SK-N-SH treated with all-trans-retinoic acid at 6 μM for 48 hours (cell line): ENCODE results near the gene CHRM1.

Experiments
- ATAC-seq: fragments of 200-7000 bp; cut with Tn5 transposase; 3 replicates; pipeline ENCODE4 v1.9.1; 2020; ENCODE audit warnings: mild to moderate bottlenecking, moderate library complexity
- ARNTL ChIP-seq: fragments of 450-650 bp; formaldehyde crosslinking; IDR thresholded peaks from 2 replicates; pipeline ENCODE4 v1.5.0; 2020; ENCODE audit warnings: low read depth, mild to moderate bottlenecking, moderate library complexity, borderline replicate concordance
- BACH2 ChIP-seq: fragments of 250-450 bp; sonication (Bioruptor Pico); IDR thresholded peaks from 2 replicates; pipeline ENCODE4 v1.9.0; 2021; ENCODE audit warnings: mild to moderate bottlenecking, borderline replicate concordance
- GLIS3 ChIP-seq: fragments of 250-450 bp; sonication (Bioruptor Pico); IDR thresholded peaks from 2 replicates; pipeline ENCODE4 v1.5.0; 2020; ENCODE audit warnings: mild to moderate bottlenecking, moderate library complexity
- ISL1 ChIP-seq: fragments of 250-450 bp; sonication (Bioruptor Pico); IDR thresholded peaks from 2 replicates; pipeline ENCODE4 v2.1.2; 2022; ENCODE audit warnings: mild to moderate bottlenecking, moderate library complexity
- POU6F1 ChIP-seq: fragments of 250-450 bp; sonication (Bioruptor Pico); IDR thresholded peaks from 2 replicates; pipeline ENCODE4 v1.8.0; 2021; ENCODE audit warnings: low read depth, mild to moderate bottlenecking, moderate library complexity, borderline replicate concordance
- PPARA ChIP-seq: fragments of 250-450 bp; sonication (Bioruptor Pico); IDR thresholded peaks from 2 replicates; pipeline ENCODE4 v1.5.0; 2020; ENCODE audit warnings: mild to moderate bottlenecking, borderline replicate concordance
- TCF4 ChIP-seq: fragments of 250-450 bp; sonication (Bioruptor Pico); IDR thresholded peaks from 2 replicates; pipeline ENCODE4 v1.8.0; 2021; ENCODE audit warnings: mild to moderate bottlenecking, moderate library complexity, borderline replicate concordance
- TOX ChIP-seq: fragments of 250-450 bp; sonication (Bioruptor Pico); IDR thresholded peaks from 2 replicates; pipeline ENCODE4 v1.8.0; 2021; ENCODE audit warnings: mild to moderate bottlenecking, moderate library complexity, borderline replicate concordance
- TSHZ2 ChIP-seq: fragments of 250-450 bp; sonication (Bioruptor Pico); IDR thresholded peaks from 2 replicates; pipeline ENCODE4 v1.5.0; 2020; ENCODE audit warnings: mild to moderate bottlenecking, moderate library complexity
- ZC3H10 ChIP-seq: fragments of 250-450 bp; sonication (Bioruptor Pico); IDR thresholded peaks from 2 replicates; pipeline ENCODE4 v1.5.1; 2021; ENCODE audit warnings: mild to moderate bottlenecking, moderate library complexity
- ZFP3 ChIP-seq: fragments of 250-450 bp; sonication (Bioruptor Pico); IDR thresholded peaks from 2 replicates; pipeline ENCODE4 v1.5.0; 2020; ENCODE audit warnings: mild to moderate bottlenecking, moderate library complexity
- ZFP30 ChIP-seq: fragments of 450-650 bp; formaldehyde crosslinking; IDR thresholded peaks from 2 replicates; pipeline ENCODE4 v1.5.0; 2022; ENCODE audit warnings: mild to moderate bottlenecking, moderate library complexity
- ZNF565 ChIP-seq: fragments of 450-650 bp; formaldehyde crosslinking; conservative IDR thresholded peaks from 2 replicates; pipeline ENCODE4 v1.5.0; 2020; ENCODE audit warnings: low read depth, mild to moderate bottlenecking, moderate library complexity
- ZNF70 ChIP-seq: fragments of 450-650 bp; formaldehyde crosslinking; IDR thresholded peaks from 2 replicates; pipeline ENCODE4 v1.5.0; 2020; ENCODE audit warnings: mild to moderate bottlenecking, moderate library complexity
- TF ChIP-seq, protein P1 (sequence below): fragments of 250-450 bp; sonication (Bioruptor Pico); IDR thresholded peaks from 2 replicates; pipeline ENCODE4 v1.8.0; 2020; ENCODE audit warnings: mild to moderate bottlenecking, moderate library complexity, borderline replicate concordance
- TF ChIP-seq, protein P2 (sequence below): fragments of 250-450 bp; sonication (Bioruptor Pico); IDR thresholded peaks from 2 replicates; pipeline ENCODE4 v1.5.1; 2021; ENCODE audit warnings: mild to moderate bottlenecking, moderate library complexity

Gene CHRM1

DNA sequence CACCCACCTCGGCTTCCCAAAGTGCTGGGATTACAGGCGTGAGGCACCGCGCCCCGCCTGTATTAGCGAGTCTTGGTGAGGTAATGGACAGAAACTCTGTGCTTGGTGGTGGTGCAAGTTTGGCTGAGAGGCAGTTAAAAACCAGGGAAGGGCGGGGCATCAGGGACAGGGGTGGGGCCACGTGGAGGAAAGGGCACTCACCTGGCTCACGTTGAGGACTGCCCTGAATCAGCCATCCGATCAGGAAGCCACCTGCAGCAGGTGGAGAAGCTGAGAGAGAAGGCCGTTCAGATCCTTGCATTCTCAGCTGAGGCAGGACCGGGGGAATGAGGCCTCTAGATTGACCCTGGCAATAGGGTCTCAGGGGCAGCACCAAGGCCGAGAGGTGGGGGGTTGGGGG lies 12.1 kb upstream of the CHRM1 start (continued):
- TF ChIP-seq TSHZ2 (no peak), TCF4 (CRISPR knock-in tag) (no peak), ARNTL (CRISPR knock-in tag) (no peak), ZFP3 (CRISPR knock-in tag) (no peak), ZC3H10 (no peak), TOX (no peak)
- TF ChIP-seq, protein P1, sequence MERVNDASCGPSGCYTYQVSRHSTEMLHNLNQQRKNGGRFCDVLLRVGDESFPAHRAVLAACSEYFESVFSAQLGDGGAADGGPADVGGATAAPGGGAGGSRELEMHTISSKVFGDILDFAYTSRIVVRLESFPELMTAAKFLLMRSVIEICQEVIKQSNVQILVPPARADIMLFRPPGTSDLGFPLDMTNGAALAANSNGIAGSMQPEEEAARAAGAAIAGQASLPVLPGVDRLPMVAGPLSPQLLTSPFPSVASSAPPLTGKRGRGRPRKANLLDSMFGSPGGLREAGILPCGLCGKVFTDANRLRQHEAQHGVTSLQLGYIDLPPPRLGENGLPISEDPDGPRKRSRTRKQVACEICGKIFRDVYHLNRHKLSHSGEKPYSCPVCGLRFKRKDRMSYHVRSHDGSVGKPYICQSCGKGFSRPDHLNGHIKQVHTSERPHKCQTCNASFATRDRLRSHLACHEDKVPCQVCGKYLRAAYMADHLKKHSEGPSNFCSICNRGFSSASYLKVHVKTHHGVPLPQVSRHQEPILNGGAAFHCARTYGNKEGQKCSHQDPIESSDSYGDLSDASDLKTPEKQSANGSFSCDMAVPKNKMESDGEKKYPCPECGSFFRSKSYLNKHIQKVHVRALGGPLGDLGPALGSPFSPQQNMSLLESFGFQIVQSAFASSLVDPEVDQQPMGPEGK, result no peak
- TF ChIP-seq, all 23 proteins: peak for 0

DNA sequence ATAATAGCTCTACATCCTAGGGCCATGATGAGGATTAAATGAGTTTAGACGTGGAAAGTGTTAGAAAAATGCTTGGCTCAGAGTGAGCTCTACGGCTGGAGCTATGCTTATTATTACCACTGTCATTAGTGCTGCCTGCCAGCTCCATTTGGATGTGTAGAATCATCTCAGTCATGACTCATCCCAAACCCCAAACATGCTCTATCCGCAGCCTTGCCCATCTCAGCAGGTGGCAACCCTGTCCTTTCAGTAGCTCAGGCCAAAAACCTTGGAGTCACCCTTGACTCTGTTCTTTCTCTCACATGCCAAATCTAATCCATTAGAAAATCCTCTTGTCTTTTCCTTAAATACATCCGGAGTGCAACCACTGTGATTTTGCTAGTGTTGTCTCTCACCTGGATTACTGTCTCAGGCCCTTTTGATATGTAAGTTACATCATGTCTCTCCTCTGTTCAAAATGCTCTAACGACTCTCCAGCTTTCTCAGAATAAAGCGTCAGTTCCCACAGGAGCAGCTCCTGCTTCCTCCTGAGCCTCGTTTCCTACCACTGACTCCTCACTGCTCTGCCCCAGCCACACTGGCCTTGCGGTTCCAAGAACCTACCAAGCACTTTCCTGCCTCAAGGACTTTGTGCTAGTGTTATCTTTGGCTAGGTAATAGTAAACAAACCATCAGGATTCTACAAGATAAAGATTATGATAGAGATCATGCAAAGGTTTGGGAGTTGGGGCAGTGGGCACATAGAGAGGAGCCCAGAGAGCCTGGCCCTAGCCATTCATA lies 10.5 kb upstream of the CHRM1 start:
- no peak for ATAC-seq
- TF ChIP-seq ARNTL (CRISPR knock-in tag) (no peak), ZNF70 (CRISPR knock-in tag) (no peak), POU6F1 (CRISPR knock-in tag) (no peak), PPARA (CRISPR knock-in tag) (no peak), GLIS3 (CRISPR knock-in tag) (no peak), ZFP3 (CRISPR knock-in tag) (no peak), TOX (no peak), ISL1 (CRISPR knock-in tag) (no peak), ZNF565 (CRISPR knock-in tag) (no peak), ZC3H10 (no peak), ZFP30 (CRISPR knock-in tag) (no peak), BACH2 (no peak), TSHZ2 (no peak)
- TF ChIP-seq, protein P1, result no peak
- TF ChIP-seq, protein P2, sequence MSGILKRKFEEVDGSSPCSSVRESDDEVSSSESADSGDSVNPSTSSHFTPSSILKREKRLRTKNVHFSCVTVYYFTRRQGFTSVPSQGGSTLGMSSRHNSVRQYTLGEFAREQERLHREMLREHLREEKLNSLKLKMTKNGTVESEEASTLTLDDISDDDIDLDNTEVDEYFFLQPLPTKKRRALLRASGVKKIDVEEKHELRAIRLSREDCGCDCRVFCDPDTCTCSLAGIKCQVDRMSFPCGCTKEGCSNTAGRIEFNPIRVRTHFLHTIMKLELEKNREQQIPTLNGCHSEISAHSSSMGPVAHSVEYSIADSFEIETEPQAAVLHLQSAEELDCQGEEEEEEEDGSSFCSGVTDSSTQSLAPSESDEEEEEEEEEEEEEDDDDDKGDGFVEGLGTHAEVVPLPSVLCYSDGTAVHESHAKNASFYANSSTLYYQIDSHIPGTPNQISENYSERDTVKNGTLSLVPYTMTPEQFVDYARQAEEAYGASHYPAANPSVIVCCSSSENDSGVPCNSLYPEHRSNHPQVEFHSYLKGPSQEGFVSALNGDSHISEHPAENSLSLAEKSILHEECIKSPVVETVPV, result no peak
